GM12878 (cell line): ENCODE measurements around the gene SVIL. TPM values are rescaled to one million over a fixed set of nuclear protein-coding genes. Genes with fewer than 3 reads are reported as not detected.

Experiments
- ATAC-seq: fragments of 200-7000 bp; cut with Tn5 transposase; 3 replicates; pipeline ENCODE4 v1.9.1; 2020; ENCODE audit warnings: mild to moderate bottlenecking, moderate library complexity
- BruUV-seq: library from RNA; stranded (reverse); fragments of 400-500 nt; replicated peaks from 2 replicates; lab custom pipeline; 2021; lab: Mats Ljungman, UMichigan
- CTCF ChIA-PET: fragments of 300-600 bp; sonication (Branson Sonifier 250); formaldehyde crosslinking; extraction: SDS; loops from one replicate; lab custom pipeline; 2021; ENCODE audit warnings: inconsistent platforms; lab: Yijun Ruan, JAX
- POLR2A ChIA-PET: fragments of 350-600 bp; formaldehyde crosslinking; extraction: SDS; loops from one replicate; lab custom pipeline; 2021; ENCODE audit warnings: inconsistent platforms; lab: Charles Lee
- RAD21 ChIA-PET: fragments of 300-600 bp; sonication (Branson Sonifier 250); formaldehyde crosslinking; loops from one replicate; lab custom pipeline; 2023; ENCODE audit warnings: antibody characterized with exemption; ENCODE audit not compliant: unreplicated experiment; lab: Charles Lee
- SMC1A ChIA-PET: fragments of 300-600 bp; sonication (Branson Sonifier 250); formaldehyde crosslinking; loops from one replicate; lab custom pipeline; 2023; ENCODE audit not compliant: unreplicated experiment, uncharacterized antibody; lab: Charles Lee
- DNase-seq: peaks from one replicate; pipeline ENCODE4 v3.0.0-alpha.2; 2011; ENCODE audit warnings: low read depth, low spot score
- FAIRE-seq: peaks from 3 replicates; lab custom pipeline; 2011; peaks lifted over from hg19 to GRCh38; lab: Jason Lieb, UNC
- H2AFZ ChIP-seq: 2 replicates; pipeline ENCODE4 v1.6.0; 2011; ENCODE audit warnings: low read depth, low read length, control low read depth; ENCODE audit not compliant: control insufficient read depth
- H3K27ac ChIP-seq: 2 replicates; pipeline ENCODE4 v1.5.1; 2011; ENCODE audit warnings: control low read depth; ENCODE audit not compliant: control insufficient read depth, insufficient read depth
- H3K27me3 ChIP-seq, 2 experiments: replicated peaks in 1 of 2; 2 replicates each; pipeline versions ENCODE4 v1.6.0 to v1.6.1; 2011; ENCODE audit warnings: low read length in 1 of 2; ENCODE audit not compliant: control insufficient read depth in 2 of 2, insufficient read depth in 2 of 2
- H3K36me3 ChIP-seq, 2 experiments: 2 replicates each; pipeline ENCODE4 v1.5.1; 2011; ENCODE audit warnings: low read length in 1 of 2; ENCODE audit not compliant: control insufficient read depth in 2 of 2, insufficient read depth in 2 of 2
- H3K4me1 ChIP-seq: 2 replicates; pipeline ENCODE4 v1.6.1; 2011; ENCODE audit warnings: mild to moderate bottlenecking, low read length, moderate library complexity, mixed read lengths; ENCODE audit not compliant: control insufficient read depth, insufficient read depth
- H3K4me2 ChIP-seq: 2 replicates; pipeline ENCODE4 v1.6.0; 2011; ENCODE audit warnings: control low read depth; ENCODE audit not compliant: control insufficient read depth, insufficient read depth
- H3K4me3 ChIP-seq: fragments of 200-600 bp; sonication (generic); 2 replicates; pipeline ENCODE4 v1.5.1; 2016
- H3K79me2 ChIP-seq: 2 replicates; pipeline ENCODE4 v1.6.0; 2011; ENCODE audit warnings: low read length; ENCODE audit not compliant: control insufficient read depth, insufficient read depth
- H3K9ac ChIP-seq: 2 replicates; pipeline ENCODE4 v1.8.0; 2011; ENCODE audit warnings: low read length, control low read depth, mixed read lengths; ENCODE audit not compliant: control insufficient read depth, insufficient read depth
- H3K9me3 ChIP-seq: replicated peaks from 3 replicates; pipeline ENCODE4 v1.5.1; 2011; ENCODE audit warnings: mild to moderate bottlenecking, low read length; ENCODE audit not compliant: control insufficient read depth, insufficient read depth
- H4K20me1 ChIP-seq: 2 replicates; pipeline ENCODE4 v1.6.0; 2011; ENCODE audit not compliant: control insufficient read depth, insufficient read depth
- HDAC6 ChIP-seq: fragments of 200-600 bp; sonication (generic); IDR thresholded peaks from one replicate; pipeline ENCODE4 v1.8.0; 2017; ENCODE audit warnings: antibody characterized with exemption; ENCODE audit not compliant: unreplicated experiment
- MTA2 ChIP-seq: fragments of 450-650 bp; IDR thresholded peaks from 2 replicates; pipeline ENCODE4 v1.6.1; 2016; ENCODE audit warnings: low read depth, mild to moderate bottlenecking, moderate library complexity
- STAT3 ChIP-seq: IDR thresholded peaks from 2 replicates; pipeline ENCODE4 v1.6.1; 2011; ENCODE audit warnings: low read depth, low read length, improper control_type of control experiment
- WGBS: methylation state at CpG from one replicate; pipeline ENCODE4 v1.1.6; 2016; ENCODE audit warnings: low lambda C conversion rate; ENCODE audit not compliant: insufficient replicate concordance, insufficient coverage; ENCODE audit errors: missing lambda C conversion rate; 5-methylcytosine and 5-hydroxymethylcytosine counted together
- in situ Hi-C: fragments of 300-500 bp; cut with MboI; formaldehyde crosslinking; loops from 9 replicates; pipeline ENCODE4 v1.14.3; 2018; ENCODE audit warnings: mixed read lengths
- intact Hi-C: fragments of 100-400 bp; cut with micrococcal nuclease; formaldehyde crosslinking; loops from one replicate; pipeline ENCODE4 v1.14.2; 2022; ENCODE audit not compliant: unreplicated experiment
- polyA plus RNA-seq, 11 experiments: library from polyadenylated mRNA; depleted of rRNA in 4 of 11; unstranded in 6 of 11; stranded (reverse) in 5 of 11; fragments of >200 nt; fragmentation: Nextera tagmentation in 4 of 11; fragmentation: Illumina TruSeq in 1 of 11; extraction: Ambion mirVana in 4 of 11; extraction: Trizol in 1 of 11; gene quantifications; 1 replicate in 1 of 11; 2 replicates in 10 of 11; pipeline versions ENCODE4 v1.2.1 to v1.2.3, GENCODE V29; 2011 to 2016; ENCODE audit warnings: inconsistent platforms in 2 of 11, missing spikeins in 2 of 11, low read depth in 1 of 11
- total RNA-seq, 4 experiments: library from RNA; depleted of rRNA in 3 of 4; stranded (reverse); fragments of >200 nt in 3 of 4; fragmentation: Illumina TruSeq in 1 of 4; extraction: Trizol in 1 of 4; gene quantifications; 2 replicates each; pipeline versions ENCODE4 v1.2.1 to v1.2.3, GENCODE V29; 2013 to 2021
- TF ChIP-seq, protein P1 (sequence below): fragments of 450-650 bp; IDR thresholded peaks from 2 replicates; pipeline ENCODE4 v1.6.1; 2018; ENCODE audit warnings: mild to moderate bottlenecking, low read depth, moderate library complexity; ENCODE audit not compliant: partially characterized antibody
- TF ChIP-seq, protein P2 (sequence below): IDR thresholded peaks from 2 replicates; pipeline ENCODE4 v1.6.1; 2012; ENCODE audit warnings: low read length, inconsistent platforms
- TF ChIP-seq, protein P3 (sequence below): IDR thresholded peaks from 2 replicates; pipeline ENCODE4 v1.6.1; 2011; ENCODE audit warnings: mild to moderate bottlenecking, low read depth, low read length, moderate library complexity; ENCODE audit not compliant: insufficient replicate concordance

Gene SVIL
- total and polyA plus RNA-seq, 10 of the 15 experiments (the other 5 are each of a cell fraction or from before 2014, with no cell fraction given), result 0.22 to 1.9 (median 0.87) TPM

DNA sequence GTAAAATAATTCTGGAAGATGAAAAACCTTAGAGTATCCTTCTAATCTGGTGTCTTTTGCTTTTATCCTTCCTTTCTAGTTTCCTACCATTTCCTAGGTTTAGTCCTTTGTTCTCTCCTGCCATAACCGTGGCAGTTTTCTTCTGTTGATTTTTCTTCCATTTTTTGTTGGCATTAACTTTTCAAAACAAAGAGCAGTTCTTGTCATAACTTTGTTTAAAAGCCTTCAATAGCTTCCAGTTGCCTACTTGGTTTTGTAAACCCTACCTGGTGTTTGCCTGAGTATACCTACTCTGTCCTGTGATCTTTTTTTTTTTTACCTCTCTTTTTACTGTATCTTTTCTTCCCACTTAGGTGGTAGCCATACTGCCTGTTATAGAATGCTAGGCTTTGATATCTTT, 220.3 kb downstream of the SVIL start:
- H3K4me3 ChIP-seq, result no peak overlapping the region
- no peaks in the 10 kb centered on the region for H3K36me3 ChIP-seq
- no peaks in the 10 kb centered on the region; a peak in 1 of 4 replicates for H3K27me3 ChIP-seq
- no peak overlapping the region for H3K9ac ChIP-seq
- peaks cover 2% of the 10 kb centered on the region for H3K79me2 ChIP-seq
- in situ Hi-C loops, result no loop called here
- RAD21 ChIA-PET, result interaction anchor here (0.6 kb wide), 1 partner anchor 138 kb away, joined by 3 read pairs; no protein-coding TSS in a partner anchor
- H2AFZ ChIP-seq, result no peak overlapping the region
- ATAC-seq (no peak), FAIRE-seq (no peak), DNase-seq (no peak)
- 100% methylated on average over 1 of the region's 1 CpG for WGBS
- POLR2A ChIA-PET, result no interaction called here
- H3K4me2 ChIP-seq, result no peak overlapping the region
- no peaks in the 10 kb centered on the region for H4K20me1 ChIP-seq
- CTCF ChIA-PET, result no interaction called here
- no peak overlapping the region for H3K27ac ChIP-seq
- TF ChIP-seq, protein P1, sequence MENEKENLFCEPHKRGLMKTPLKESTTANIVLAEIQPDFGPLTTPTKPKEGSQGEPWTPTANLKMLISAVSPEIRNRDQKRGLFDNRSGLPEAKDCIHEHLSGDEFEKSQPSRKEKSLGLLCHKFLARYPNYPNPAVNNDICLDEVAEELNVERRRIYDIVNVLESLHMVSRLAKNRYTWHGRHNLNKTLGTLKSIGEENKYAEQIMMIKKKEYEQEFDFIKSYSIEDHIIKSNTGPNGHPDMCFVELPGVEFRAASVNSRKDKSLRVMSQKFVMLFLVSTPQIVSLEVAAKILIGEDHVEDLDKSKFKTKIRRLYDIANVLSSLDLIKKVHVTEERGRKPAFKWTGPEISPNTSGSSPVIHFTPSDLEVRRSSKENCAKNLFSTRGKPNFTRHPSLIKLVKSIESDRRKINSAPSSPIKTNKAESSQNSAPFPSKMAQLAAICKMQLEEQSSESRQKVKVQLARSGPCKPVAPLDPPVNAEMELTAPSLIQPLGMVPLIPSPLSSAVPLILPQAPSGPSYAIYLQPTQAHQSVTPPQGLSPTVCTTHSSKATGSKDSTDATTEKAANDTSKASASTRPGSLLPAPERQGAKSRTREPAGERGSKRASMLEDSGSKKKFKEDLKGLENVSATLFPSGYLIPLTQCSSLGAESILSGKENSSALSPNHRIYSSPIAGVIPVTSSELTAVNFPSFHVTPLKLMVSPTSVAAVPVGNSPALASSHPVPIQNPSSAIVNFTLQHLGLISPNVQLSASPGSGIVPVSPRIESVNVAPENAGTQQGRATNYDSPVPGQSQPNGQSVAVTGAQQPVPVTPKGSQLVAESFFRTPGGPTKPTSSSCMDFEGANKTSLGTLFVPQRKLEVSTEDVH, result no peak
- no peak for TF ChIP-seq MTA2
- TF ChIP-seq, protein P2, sequence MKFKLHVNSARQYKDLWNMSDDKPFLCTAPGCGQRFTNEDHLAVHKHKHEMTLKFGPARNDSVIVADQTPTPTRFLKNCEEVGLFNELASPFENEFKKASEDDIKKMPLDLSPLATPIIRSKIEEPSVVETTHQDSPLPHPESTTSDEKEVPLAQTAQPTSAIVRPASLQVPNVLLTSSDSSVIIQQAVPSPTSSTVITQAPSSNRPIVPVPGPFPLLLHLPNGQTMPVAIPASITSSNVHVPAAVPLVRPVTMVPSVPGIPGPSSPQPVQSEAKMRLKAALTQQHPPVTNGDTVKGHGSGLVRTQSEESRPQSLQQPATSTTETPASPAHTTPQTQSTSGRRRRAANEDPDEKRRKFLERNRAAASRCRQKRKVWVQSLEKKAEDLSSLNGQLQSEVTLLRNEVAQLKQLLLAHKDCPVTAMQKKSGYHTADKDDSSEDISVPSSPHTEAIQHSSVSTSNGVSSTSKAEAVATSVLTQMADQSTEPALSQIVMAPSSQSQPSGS, result no peak
- TF ChIP-seq HDAC6, result no peak
- TF ChIP-seq, protein P3, sequence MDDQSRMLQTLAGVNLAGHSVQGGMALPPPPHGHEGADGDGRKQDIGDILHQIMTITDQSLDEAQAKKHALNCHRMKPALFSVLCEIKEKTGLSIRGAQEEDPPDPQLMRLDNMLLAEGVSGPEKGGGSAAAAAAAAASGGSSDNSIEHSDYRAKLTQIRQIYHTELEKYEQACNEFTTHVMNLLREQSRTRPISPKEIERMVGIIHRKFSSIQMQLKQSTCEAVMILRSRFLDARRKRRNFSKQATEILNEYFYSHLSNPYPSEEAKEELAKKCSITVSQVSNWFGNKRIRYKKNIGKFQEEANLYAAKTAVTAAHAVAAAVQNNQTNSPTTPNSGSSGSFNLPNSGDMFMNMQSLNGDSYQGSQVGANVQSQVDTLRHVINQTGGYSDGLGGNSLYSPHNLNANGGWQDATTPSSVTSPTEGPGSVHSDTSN, result no peak
- TF ChIP-seq STAT3, result no peak
- H3K9me3 ChIP-seq, result no peaks in the 10 kb centered on the region
- SMC1A ChIA-PET, result no interaction called here
- intact Hi-C loops, result no loop called here
- BruUV-seq, result no TSS peak
- peaks cover 6% of the 10 kb centered on the region; the same call in 1 of the 2 replicates for H3K4me1 ChIP-seq
